Hepatocyte (in vitro differentiated cells): Measurements from ENCODE around the gene SNRPB2.

Experiments
- EZH2 ChIP-seq: fragments of 200-600 bp; sonication (generic); IDR thresholded peaks from 2 replicates; pipeline ENCODE4 v1.6.1; 2016; ENCODE audit warnings: antibody characterized with exemption, mild to moderate bottlenecking, borderline replicate concordance
- EZH2phosphoT487 ChIP-seq: fragments of 200-600 bp; sonication (generic); IDR thresholded peaks from one replicate; pipeline ENCODE4 v1.6.1; 2018; ENCODE audit warnings: antibody characterized with exemption, mild to moderate bottlenecking, low read depth, moderate library complexity; ENCODE audit not compliant: unreplicated experiment, severe bottlenecking
- TF ChIP-seq, protein P1 (sequence below): fragments of 200-600 bp; sonication (generic); IDR thresholded peaks from 2 replicates; pipeline ENCODE4 v1.5.1; 2016; ENCODE audit warnings: antibody characterized with exemption, mild to moderate bottlenecking; ENCODE audit not compliant: poor library complexity

DNA sequence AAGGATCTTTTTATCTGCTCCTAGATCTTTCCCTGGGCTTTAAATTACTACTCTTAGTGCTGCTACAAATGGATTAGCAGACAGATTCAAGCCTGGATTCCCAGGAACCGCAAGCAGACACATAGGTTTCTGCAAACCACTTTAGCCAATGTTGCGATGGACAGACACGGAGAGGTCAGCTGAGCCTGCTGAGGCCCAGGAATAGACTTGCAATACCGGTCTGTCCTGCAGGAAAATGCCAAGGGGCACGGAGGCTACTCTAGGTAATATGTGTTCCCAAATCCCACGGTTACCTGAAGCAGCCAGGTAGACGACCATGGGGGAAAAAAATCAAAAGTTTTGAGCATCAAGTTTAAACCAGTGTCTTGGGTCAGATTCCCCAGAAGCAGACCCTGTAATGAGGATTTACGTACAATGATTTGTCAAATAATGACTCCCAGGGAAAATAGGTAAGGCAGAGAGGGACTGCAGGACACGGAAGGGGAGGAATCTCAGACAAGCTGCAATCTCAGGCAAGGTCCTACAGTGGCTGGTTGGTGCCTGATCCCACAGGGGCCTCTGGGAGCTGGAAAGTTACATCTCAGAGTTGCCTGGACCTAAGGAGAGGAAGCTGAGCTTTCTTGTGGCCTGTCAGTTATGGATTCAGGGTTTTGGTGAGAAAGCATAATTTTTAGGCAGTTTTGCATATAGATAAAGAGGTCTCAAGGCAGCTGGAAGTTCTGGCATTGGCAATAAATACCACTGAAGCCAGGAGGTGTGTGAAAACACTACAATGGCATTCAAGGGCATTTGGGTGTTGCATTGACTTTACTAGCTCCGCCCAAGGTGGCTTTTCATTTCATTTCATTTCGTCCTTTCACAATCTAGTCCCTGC, 30.8 kb downstream of the SNRPB2 start:
- TF ChIP-seq, protein P1, sequence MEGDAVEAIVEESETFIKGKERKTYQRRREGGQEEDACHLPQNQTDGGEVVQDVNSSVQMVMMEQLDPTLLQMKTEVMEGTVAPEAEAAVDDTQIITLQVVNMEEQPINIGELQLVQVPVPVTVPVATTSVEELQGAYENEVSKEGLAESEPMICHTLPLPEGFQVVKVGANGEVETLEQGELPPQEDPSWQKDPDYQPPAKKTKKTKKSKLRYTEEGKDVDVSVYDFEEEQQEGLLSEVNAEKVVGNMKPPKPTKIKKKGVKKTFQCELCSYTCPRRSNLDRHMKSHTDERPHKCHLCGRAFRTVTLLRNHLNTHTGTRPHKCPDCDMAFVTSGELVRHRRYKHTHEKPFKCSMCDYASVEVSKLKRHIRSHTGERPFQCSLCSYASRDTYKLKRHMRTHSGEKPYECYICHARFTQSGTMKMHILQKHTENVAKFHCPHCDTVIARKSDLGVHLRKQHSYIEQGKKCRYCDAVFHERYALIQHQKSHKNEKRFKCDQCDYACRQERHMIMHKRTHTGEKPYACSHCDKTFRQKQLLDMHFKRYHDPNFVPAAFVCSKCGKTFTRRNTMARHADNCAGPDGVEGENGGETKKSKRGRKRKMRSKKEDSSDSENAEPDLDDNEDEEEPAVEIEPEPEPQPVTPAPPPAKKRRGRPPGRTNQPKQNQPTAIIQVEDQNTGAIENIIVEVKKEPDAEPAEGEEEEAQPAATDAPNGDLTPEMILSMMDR = no peak
- TF ChIP-seq EZH2 = no peak
- no peak for TF ChIP-seq EZH2phosphoT487
